H1 (cell line): ENCODE measurements around the gene METTL25B. TPM values are rescaled to one million over a fixed set of nuclear protein-coding genes. Genes with fewer than 3 reads are reported as not detected.

Experiments used
- CTCF ChIA-PET: fragments of 300-600 bp; sonication (Branson Sonifier 250); formaldehyde crosslinking; loops from one replicate; lab custom pipeline; 2021; ENCODE audit not compliant: partially characterized antibody; lab: Charles Lee
- POLR2A ChIA-PET: fragments of 300-600 bp; sonication (Branson Sonifier 250); formaldehyde crosslinking; loops from one replicate; lab custom pipeline; 2021; ENCODE audit warnings: inconsistent platforms; ENCODE audit not compliant: partially characterized antibody; lab: Charles Lee
- DNase-seq, 2 experiments: peaks; one replicate each; pipeline versions ENCODE4 v3.0.0 to v3.0.0-alpha.2; 2010 to 2022; ENCODE audit warnings: low spot score in 2 of 2, low read depth in 1 of 2, mixed read lengths in 1 of 2
- FAIRE-seq: peaks from 2 replicates; lab custom pipeline; 2011; peaks lifted over from hg19 to GRCh38; lab: Jason Lieb, UNC
- H2AFZ ChIP-seq: 2 replicates; pipeline ENCODE4 v1.8.1; 2012; ENCODE audit warnings: low read length, inconsistent platforms
- H2AK5ac ChIP-seq: 2 replicates; pipeline ENCODE4 v1.6.1; 2013; ENCODE audit warnings: low read depth, low read length
- H2BK120ac ChIP-seq: replicated peaks from 2 replicates; pipeline ENCODE3; 2013; ENCODE audit warnings: low read depth, low read length, inconsistent platforms
- H2BK12ac ChIP-seq: 2 replicates; pipeline ENCODE4 v1.6.1; 2013; ENCODE audit warnings: low read depth, low read length
- H2BK15ac ChIP-seq: 2 replicates; pipeline ENCODE4 v1.6.1; 2013; ENCODE audit warnings: low read length
- H2BK20ac ChIP-seq: 2 replicates; pipeline ENCODE4 v1.6.1; 2013; ENCODE audit warnings: low read length
- H2BK5ac ChIP-seq: 2 replicates; pipeline ENCODE4 v1.6.1; 2013; ENCODE audit warnings: low read depth, low read length
- H3K14ac ChIP-seq: 2 replicates; pipeline ENCODE4 v1.6.1; 2013; ENCODE audit warnings: inconsistent platforms; ENCODE audit not compliant: insufficient read length
- H3K18ac ChIP-seq: 2 replicates; pipeline ENCODE4 v1.6.1; 2013; ENCODE audit warnings: low read length; ENCODE audit errors: extremely low read depth
- H3K23ac ChIP-seq: 2 replicates; pipeline ENCODE4 v1.6.1; 2013; ENCODE audit warnings: inconsistent platforms; ENCODE audit not compliant: insufficient read length
- H3K23me2 ChIP-seq: 2 replicates; pipeline ENCODE4 v1.6.1; 2013; ENCODE audit warnings: low read depth, low read length
- H3K27ac ChIP-seq: 2 replicates; pipeline ENCODE4 v1.6.1; 2011; ENCODE audit warnings: low read depth, low read length, inconsistent platforms
- H3K27me3 ChIP-seq, 4 experiments: replicated peaks in 1 of 4; 1 replicate in 1 of 4; 2 replicates in 3 of 4; pipeline versions ENCODE4 v1.6.1 to v1.8.1; 2011 to 2013; ENCODE audit warnings: low read length in 3 of 4, mild to moderate bottlenecking in 3 of 4, inconsistent platforms in 2 of 4, mixed read lengths in 2 of 4, moderate library complexity in 1 of 4; ENCODE audit not compliant: control insufficient read depth in 3 of 4, insufficient read depth in 3 of 4; ENCODE audit errors: extremely low read depth in 1 of 4
- H3K36me3 ChIP-seq, 4 experiments: 2 replicates each; pipeline versions ENCODE4 v1.6.1 to v1.8.1; 2011 to 2013; ENCODE audit warnings: mild to moderate bottlenecking in 4 of 4, low read length in 3 of 4, moderate library complexity in 2 of 4, control low read depth in 1 of 4, inconsistent platforms in 1 of 4; ENCODE audit not compliant: insufficient read depth in 4 of 4, control insufficient read depth in 2 of 4
- H3K4ac ChIP-seq: replicated peaks from 2 replicates; pipeline ENCODE3; 2013; ENCODE audit warnings: low read length, low read depth, mixed read lengths, inconsistent platforms; ENCODE audit not compliant: insufficient read length
- H3K4me1 ChIP-seq, 4 experiments: replicated peaks in 1 of 4; 1 replicate in 1 of 4; 2 replicates in 3 of 4; pipeline versions ENCODE4 v1.6.1 to v1.8.1; 2011 to 2013; ENCODE audit warnings: low read length in 3 of 4, inconsistent platforms in 2 of 4, mixed read lengths in 1 of 4; ENCODE audit not compliant: insufficient read depth in 4 of 4, control insufficient read depth in 3 of 4
- H3K4me2 ChIP-seq, 2 experiments: 2 replicates each; pipeline versions ENCODE4 v1.6.1 to v1.8.1; 2011 to 2013; ENCODE audit warnings: low read depth in 2 of 2, low read length in 2 of 2, control low read depth in 1 of 2, inconsistent platforms in 1 of 2, mild to moderate bottlenecking in 1 of 2; ENCODE audit not compliant: insufficient read depth in 1 of 2
- H3K4me3 ChIP-seq, 4 experiments: fragments of 200-600, 300-600 bp in 1 of 4; sonication (generic), shearing (Covaris generic), sonication (Bioruptor Twin) in 1 of 4; 2 replicates each; pipeline versions ENCODE4 v1.5.1 to v1.8.1; 2011 to 2016; ENCODE audit warnings: low read length in 4 of 4, low read depth in 3 of 4, control low read depth in 2 of 4, inconsistent platforms in 2 of 4, mild to moderate bottlenecking in 2 of 4, mixed read lengths in 1 of 4, moderate library complexity in 1 of 4; ENCODE audit not compliant: insufficient read depth in 2 of 4; ENCODE audit errors: extremely low read depth in 1 of 4
- H3K56ac ChIP-seq: replicated peaks from 2 replicates; pipeline ENCODE3; 2013; ENCODE audit warnings: low read depth, mild to moderate bottlenecking, mixed read lengths, low read length, inconsistent platforms; ENCODE audit not compliant: insufficient read length
- H3K79me1 ChIP-seq: 2 replicates; pipeline ENCODE4 v1.6.1; 2013; ENCODE audit warnings: low read depth, low read length, control low read depth
- H3K79me2 ChIP-seq, 2 experiments: 2 replicates each; pipeline versions ENCODE4 v1.6.1 to v1.8.1; 2012 to 2013; ENCODE audit warnings: low read length in 2 of 2, mild to moderate bottlenecking in 2 of 2, inconsistent platforms in 1 of 2; ENCODE audit not compliant: insufficient read depth in 2 of 2, control insufficient read depth in 1 of 2
- H3K9ac ChIP-seq, 4 experiments: replicated peaks in 1 of 4; 1 replicate in 1 of 4; 2 replicates in 3 of 4; pipeline versions ENCODE4 v1.6.1 to v1.8.1; 2011 to 2013; ENCODE audit warnings: low read depth in 3 of 4, low read length in 3 of 4, control low read depth in 2 of 4, mild to moderate bottlenecking in 2 of 4, moderate library complexity in 2 of 4, inconsistent platforms in 1 of 4; ENCODE audit errors: extremely low read depth in 1 of 4
- H3K9me3 ChIP-seq, 2 experiments: 2 replicates each; pipeline versions ENCODE4 v1.6.1 to v1.8.1; 2012 to 2013; ENCODE audit warnings: mild to moderate bottlenecking in 2 of 2, moderate library complexity in 2 of 2, control low read depth in 1 of 2, inconsistent platforms in 1 of 2, low read depth in 1 of 2, low read length in 1 of 2, mixed read lengths in 1 of 2; ENCODE audit not compliant: insufficient read depth in 2 of 2
- H4K20me1 ChIP-seq, 2 experiments: replicated peaks in 1 of 2; 2 replicates each; pipeline versions ENCODE3 to v1.8.1; 2011 to 2013; ENCODE audit warnings: inconsistent platforms in 2 of 2, low read length in 2 of 2, mild to moderate bottlenecking in 1 of 2; ENCODE audit not compliant: insufficient read depth in 2 of 2, control insufficient read depth in 1 of 2
- H4K5ac ChIP-seq: 2 replicates; pipeline ENCODE4 v1.6.1; 2013; ENCODE audit warnings: low read length, low read depth, mixed read lengths, inconsistent platforms; ENCODE audit not compliant: insufficient read length
- H4K8ac ChIP-seq: 2 replicates; pipeline ENCODE4 v1.8.0; 2013; ENCODE audit warnings: mild to moderate bottlenecking, moderate library complexity, low read length, inconsistent platforms; ENCODE audit not compliant: insufficient read depth; ENCODE audit errors: extremely low read depth
- H4K91ac ChIP-seq: replicated peaks from 2 replicates; pipeline ENCODE3; 2013; ENCODE audit warnings: low read length, mixed read lengths, inconsistent platforms; ENCODE audit not compliant: insufficient read length
- ATF2 ChIP-seq: IDR thresholded peaks from 2 replicates; pipeline ENCODE4 v1.6.1; 2012; ENCODE audit warnings: low read length, inconsistent platforms
- ATF3 ChIP-seq: IDR thresholded peaks from 2 replicates; pipeline ENCODE4 v1.6.1; 2011; ENCODE audit warnings: low read depth, mild to moderate bottlenecking, low read length; ENCODE audit not compliant: insufficient read depth
- BCL11A ChIP-seq, 2 experiments: IDR thresholded peaks; one replicate each; pipeline ENCODE4 v1.6.1; 2011; ENCODE audit warnings: low read depth in 2 of 2, low read length in 2 of 2, mild to moderate bottlenecking in 2 of 2
- CEBPB ChIP-seq: IDR thresholded peaks from 2 replicates; pipeline ENCODE4 v1.6.1; 2012; ENCODE audit warnings: low read depth, low read length
- EGR1 ChIP-seq: IDR thresholded peaks from 2 replicates; pipeline ENCODE4 v1.6.1; 2011; ENCODE audit warnings: low read depth, low read length, borderline replicate concordance
- FOSL1 ChIP-seq: IDR thresholded peaks from 2 replicates; pipeline ENCODE4 v1.6.1; 2011; ENCODE audit warnings: mild to moderate bottlenecking, low read depth, low read length, moderate library complexity; ENCODE audit not compliant: insufficient read depth
- JUN ChIP-seq: IDR thresholded peaks from 2 replicates; pipeline ENCODE4 v1.6.1; 2011; ENCODE audit warnings: low read depth, mild to moderate bottlenecking, improper control_type of control experiment, low read length
- KDM5A ChIP-seq: fragments of 200-600 bp; IDR thresholded peaks from 2 replicates; pipeline ENCODE4 v1.7.1; 2012; ENCODE audit warnings: mild to moderate bottlenecking, low read length, inconsistent platforms, mixed read lengths
- RNF2 ChIP-seq: fragments of 200-900, 300-1000 bp; sonication (generic); IDR thresholded peaks from 2 replicates; pipeline ENCODE4 v1.7.1; 2016; ENCODE audit warnings: borderline replicate concordance, low read depth, mild to moderate bottlenecking, antibody characterized with exemption, low read length; ENCODE audit not compliant: poor library complexity, severe bottlenecking; ENCODE audit errors: missing control alignments
- SP1 ChIP-seq: IDR thresholded peaks from 2 replicates; pipeline ENCODE4 v1.6.1; 2011; ENCODE audit warnings: low read depth, low read length
- SP4 ChIP-seq: IDR thresholded peaks from 2 replicates; pipeline ENCODE4 v1.6.1; 2012; ENCODE audit warnings: low read length, inconsistent platforms
- WGBS, 2 experiments: shearing (Covaris generic) in 1 of 2; methylation state at CpG; one replicate each; pipeline versions ENCODE4 v1.1.6 to v1.1.7; 2013 to 2015; ENCODE audit warnings: low lambda C conversion rate in 2 of 2, mixed read lengths in 2 of 2, inconsistent platforms in 1 of 2, low coverage in 1 of 2, missing lambda C conversion rate in 1 of 2; ENCODE audit not compliant: insufficient replicate concordance in 2 of 2, insufficient coverage in 1 of 2, insufficient read length in 1 of 2; ENCODE audit errors: extremely low coverage in 1 of 2, missing lambda C conversion rate in 1 of 2; 5-methylcytosine and 5-hydroxymethylcytosine counted together
- polyA plus RNA-seq, 7 experiments: library from polyadenylated mRNA; depleted of rRNA in 3 of 7; stranded (reverse) in 5 of 7; unstranded in 2 of 7; fragments of >200 nt in 5 of 7; fragments of 200-250 nt in 2 of 7; gene quantifications; 1 replicate in 5 of 7; 2 replicates in 1 of 7; 4 replicates in 1 of 7; pipeline versions ENCODE4 v1.2.1 to v1.2.3, GENCODE V29; 2011 to 2013; ENCODE audit warnings: missing spikeins in 2 of 7, mixed read lengths in 2 of 7
- total RNA-seq: library from RNA; stranded (reverse); fragmentation: NEBNext Ultra II Directional; extraction: Animal tissue kit (Norgen Biotek cat#: 25700); gene quantifications from 2 replicates; pipeline ENCODE4 v1.2.1, GENCODE V29; 2021

The METTL25B gene
- total and polyA plus RNA-seq, 2 of the 8 experiments (the other 6 are each of a cell fraction or from before 2014, with no cell fraction given) = 28.4 to 30.1 TPM

GRCh38 chr1:156703336-156703735 lies 24.9 kb upstream of the METTL25B start:
- Histone ChIP-seq H3K4me1 (peaks cover 15 to 32% (median 22%) of the 10 kb centered on the region in 4 experiments), H3K27ac (no peak overlapping the region), H3K56ac (no peak overlapping the region), H3K23ac (no peak overlapping the region), H2AFZ (no peak overlapping the region), H3K79me1 (peaks cover 4% of the 10 kb centered on the region; the same call in 1 of the 2 replicates), H2BK20ac (no peak overlapping the region), H3K4ac (no peak overlapping the region), H3K36me3 (peaks cover 14 to 38% (median 26%) of the 10 kb centered on the region in 4 experiments), H2AK5ac (no peak overlapping the region), H3K9ac (no peak overlapping the region), H4K91ac (no peak overlapping the region), H3K4me2 (peak overlapping the region; percentile 77 to 94), H3K23me2 (peaks cover 31% of the 10 kb centered on the region; the same call in 1 of the 2 replicates), H4K5ac (no peak overlapping the region), H3K79me2 (peaks cover 7 to 24% of the 10 kb centered on the region in 2 experiments; a peak in 2 of 4 replicates), H2BK12ac (no peak overlapping the region), H2BK15ac (no peak overlapping the region), H3K14ac (no peak overlapping the region), H2BK5ac (no peak overlapping the region), H2BK120ac (no peak overlapping the region), H3K4me3 (peak overlapping the region; percentile 50 to 80 (median 70); a peak in 5 of 8 replicates), H3K9me3 (no peaks in the 10 kb centered on the region), H4K20me1 (peaks cover 6 to 14% of the 10 kb centered on the region in 2 experiments), H4K8ac (no peak overlapping the region), H3K18ac (peak overlapping the region; percentile 24; the same call in 1 of the 2 replicates), H3K27me3 (peaks cover 0 to 19% (median 8%) of the 10 kb centered on the region in 4 experiments; a peak in 4 of 7 replicates)
- 82% methylated on average over 4 of the region's 4 CpGs; no CpG with 5 or more reads in 1 of the 2 experiments for WGBS, 2 experiments
- FAIRE-seq (no peak), DNase-seq (no peak)
- POLR2A ChIA-PET = interaction anchor here (1.4 to 16.9 kb wide), 4 partner anchors 10 to 35 kb away, joined by 4 to 530 read pairs (median 100); partner anchors contain the start of genes ISG20L2, METTL25B and NES
- CTCF ChIA-PET = interaction anchor here (1.1 to 66.0 kb wide), 8 partner anchors 2 to 190 kb away, joined by 3 to 4284 read pairs (median 4); partner anchors contain the start of genes CRABP2, HDGF, ISG20L2 and METTL25B
- no peak for TF ChIP-seq SP1
- TF ChIP-seq SP4 = no peak
- no peak for TF ChIP-seq EGR1
- TF ChIP-seq CEBPB = no peak
- TF ChIP-seq FOSL1 = no peak
- no peak for TF ChIP-seq ATF2
- TF ChIP-seq RNF2 = no peak
- no peak for TF ChIP-seq KDM5A
- no peak for TF ChIP-seq ATF3
- no peak for TF ChIP-seq BCL11A (IDR thresholded peaks at IDR 0.05; ENCODE audit: low read depth in 2 of 2, low read length in 2 of 2)
- no peak for TF ChIP-seq JUN
